Kidney (tissue), 14 donors: ENCODE results near the gene MDH2. TPM values are rescaled to one million over a fixed set of nuclear protein-coding genes. Genes with fewer than 3 reads are reported as not detected.

ENCODE experiments used
- DNase-seq, 5 donors: peaks; one replicate each; pipeline ENCODE4 v3.0.0-alpha.2; 2013 to 2020
- FAIRE-seq: peaks from 2 replicates; lab custom pipeline; 2012; peaks lifted over from hg19 to GRCh38; lab: Jason Lieb, UNC
- H3K27ac ChIP-seq, 2 donors: one replicate each; pipeline ENCODE4 v1.7.0; 2013; ENCODE audit warnings: low read depth in 2 of 2, low read length in 2 of 2, inconsistent platforms in 1 of 2
- H3K27me3 ChIP-seq: one replicate; pipeline ENCODE4 v1.7.1; 2013; ENCODE audit warnings: low read length, inconsistent platforms; ENCODE audit not compliant: control insufficient read depth, insufficient read depth
- H3K36me3 ChIP-seq, 3 donors: one replicate each; pipeline versions ENCODE4 v1.7.0 to v1.7.1; 2013; ENCODE audit warnings: low read length in 3 of 3, control low read depth in 1 of 3, inconsistent platforms in 1 of 3; ENCODE audit not compliant: insufficient read depth in 3 of 3, control insufficient read depth in 2 of 3
- H3K4me1 ChIP-seq, 3 donors: one replicate each; pipeline versions ENCODE4 v1.7.0 to v1.7.1; 2013; ENCODE audit warnings: low read length in 3 of 3, inconsistent platforms in 1 of 3, low read depth in 1 of 3; ENCODE audit not compliant: control insufficient read depth in 2 of 3, insufficient read depth in 2 of 3
- H3K4me3 ChIP-seq, 3 donors: one replicate each; pipeline versions ENCODE4 v1.7.0 to v1.8.1; 2013; ENCODE audit warnings: low read length in 3 of 3, control low read depth in 1 of 3, inconsistent platforms in 1 of 3
- H3K9ac ChIP-seq, 3 donors: one replicate each; pipeline versions ENCODE4 v1.7.0 to v1.7.1; 2013; ENCODE audit warnings: low read length in 3 of 3, control low read depth in 1 of 3, inconsistent platforms in 1 of 3
- H3K9me3 ChIP-seq, 3 donors: one replicate each; pipeline versions ENCODE4 v1.7.0 to v1.7.1; 2013; ENCODE audit warnings: low read length in 3 of 3, control low read depth in 1 of 3, inconsistent platforms in 1 of 3; ENCODE audit not compliant: control insufficient read depth in 2 of 3, insufficient read depth in 1 of 3
- intact Hi-C: fragments of 100-400 bp; cut with DNase I; formaldehyde crosslinking; loops from one replicate; pipeline ENCODE4 v1.11.1; 2022
- polyA plus RNA-seq: library from polyadenylated mRNA; stranded (reverse); fragments of 350-450 nt; fragmentation: Illumina TruSeq; extraction: RNeasy Lipid Tissue Mini Kit (QIAGEN cat#74804); gene quantifications from one replicate; pipeline ENCODE4 v1.2.3, GENCODE V29; 2014; ENCODE audit warnings: low read depth, low replicate concordance; ENCODE audit not compliant: insufficient read depth
- total RNA-seq: library from RNA; stranded (reverse); fragmentation: NEBNext Ultra II Directional; extraction: Animal tissue kit (Norgen Biotek cat#: 25700); gene quantifications from one replicate; pipeline ENCODE4 v1.2.1, GENCODE V29; 2021
- TF ChIP-seq, protein P1 (sequence below): IDR thresholded peaks from 3 replicates; pipeline ENCODE4 v1.5.1; 2012; ENCODE audit warnings: mild to moderate bottlenecking, moderate library complexity, borderline replicate concordance; ENCODE audit not compliant: insufficient read depth; ENCODE audit errors: extremely low read depth
- donor health status: control.
- donor health status: control.
- donor health status: control.
- donor health status: control.
- donor health status: control.
- donor health status: DM: yes; HTN: yes; CAD: no.
- donor health status: Normal renal cell carcinoma (clear cell type).

Gene MDH2
- total and polyA plus RNA-seq, 2 donors from 2014 or later, result 130 to 233 TPM

DNA sequence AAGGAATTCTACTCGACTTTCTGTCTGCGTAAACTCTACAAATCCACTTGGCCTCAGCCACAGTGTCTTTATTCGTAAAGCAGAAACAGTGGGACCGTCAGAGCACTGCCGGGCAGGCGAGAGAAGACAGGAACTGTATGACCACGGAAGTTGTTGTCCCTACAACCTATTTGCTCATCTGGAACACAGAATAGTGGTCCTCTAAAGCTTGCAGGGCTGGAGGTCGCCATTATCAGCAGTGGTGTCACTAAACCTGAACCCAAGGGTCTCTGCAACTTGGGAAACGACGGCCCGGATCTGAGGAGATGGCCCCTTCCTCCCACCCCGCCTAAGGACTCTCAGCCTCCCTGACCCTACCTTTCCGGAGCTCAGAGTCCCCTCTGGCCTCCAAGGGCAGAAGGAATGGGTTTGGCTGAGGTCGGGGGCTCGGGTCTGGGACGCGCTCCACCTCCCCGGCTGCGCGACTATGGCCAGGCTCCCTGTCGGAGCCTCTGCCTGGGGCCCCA, 548 bp upstream of the MDH2 start:
- peaks cover 0 to 6% (median 5%) of the 10 kb centered on the region in 3 donors for H3K4me1 ChIP-seq
- DNase-seq (no peak), FAIRE-seq (no peak)
- H3K9ac ChIP-seq, result peak overlapping the region; percentile 86 to 97 (median 92)
- H3K9me3 ChIP-seq, result no peaks in the 10 kb centered on the region
- peak overlapping the region; percentile 88 to 90 for H3K27ac ChIP-seq
- intact Hi-C loops, result no loop called here
- no peaks in the 10 kb centered on the region for H3K27me3 ChIP-seq
- peak overlapping the region; percentile 84 to 99 (median 89) for H3K4me3 ChIP-seq
- TF ChIP-seq, protein P1, sequence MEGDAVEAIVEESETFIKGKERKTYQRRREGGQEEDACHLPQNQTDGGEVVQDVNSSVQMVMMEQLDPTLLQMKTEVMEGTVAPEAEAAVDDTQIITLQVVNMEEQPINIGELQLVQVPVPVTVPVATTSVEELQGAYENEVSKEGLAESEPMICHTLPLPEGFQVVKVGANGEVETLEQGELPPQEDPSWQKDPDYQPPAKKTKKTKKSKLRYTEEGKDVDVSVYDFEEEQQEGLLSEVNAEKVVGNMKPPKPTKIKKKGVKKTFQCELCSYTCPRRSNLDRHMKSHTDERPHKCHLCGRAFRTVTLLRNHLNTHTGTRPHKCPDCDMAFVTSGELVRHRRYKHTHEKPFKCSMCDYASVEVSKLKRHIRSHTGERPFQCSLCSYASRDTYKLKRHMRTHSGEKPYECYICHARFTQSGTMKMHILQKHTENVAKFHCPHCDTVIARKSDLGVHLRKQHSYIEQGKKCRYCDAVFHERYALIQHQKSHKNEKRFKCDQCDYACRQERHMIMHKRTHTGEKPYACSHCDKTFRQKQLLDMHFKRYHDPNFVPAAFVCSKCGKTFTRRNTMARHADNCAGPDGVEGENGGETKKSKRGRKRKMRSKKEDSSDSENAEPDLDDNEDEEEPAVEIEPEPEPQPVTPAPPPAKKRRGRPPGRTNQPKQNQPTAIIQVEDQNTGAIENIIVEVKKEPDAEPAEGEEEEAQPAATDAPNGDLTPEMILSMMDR, result no peak
- no peaks in the 10 kb centered on the region for H3K36me3 ChIP-seq

DNA sequence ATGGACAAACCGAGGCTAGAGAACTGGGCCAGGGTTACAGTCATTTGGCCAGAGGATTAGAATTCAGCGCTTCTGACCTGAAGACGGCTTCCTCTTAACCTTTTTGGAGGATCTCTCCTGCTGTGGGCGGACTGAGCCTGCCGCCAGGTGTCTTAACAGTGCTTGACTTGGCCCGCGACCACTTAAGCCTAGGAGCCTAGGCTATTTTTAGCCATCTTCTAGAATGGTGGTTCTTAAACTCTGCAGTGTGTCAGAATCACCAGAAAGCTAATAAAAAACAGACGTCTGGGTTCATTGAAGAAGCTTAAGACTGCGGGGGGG, 722 bp downstream of the MDH2 start:
- Histone ChIP-seq H3K4me1 (peaks cover 0 to 6% (median 5%) of the 10 kb centered on the region in 3 donors), H3K9ac (peak overlapping the region; percentile 79 to 97 (median 92)), H3K9me3 (no peaks in the 10 kb centered on the region), H3K27me3 (no peaks in the 10 kb centered on the region), H3K36me3 (peaks cover 0 to 2% (median 0%) of the 10 kb centered on the region in 3 donors), H3K4me3 (peak overlapping the region; percentile 84 to 99 (median 89)), H3K27ac (peak overlapping the region; percentile 88 to 90)
- FAIRE-seq, result no peak
- intact Hi-C loops, result no loop called here
- TF ChIP-seq, protein P1, result no peak
- peak in 3 of 5 donors; percentile 23 to 54 (median 50) for DNase-seq

DNA sequence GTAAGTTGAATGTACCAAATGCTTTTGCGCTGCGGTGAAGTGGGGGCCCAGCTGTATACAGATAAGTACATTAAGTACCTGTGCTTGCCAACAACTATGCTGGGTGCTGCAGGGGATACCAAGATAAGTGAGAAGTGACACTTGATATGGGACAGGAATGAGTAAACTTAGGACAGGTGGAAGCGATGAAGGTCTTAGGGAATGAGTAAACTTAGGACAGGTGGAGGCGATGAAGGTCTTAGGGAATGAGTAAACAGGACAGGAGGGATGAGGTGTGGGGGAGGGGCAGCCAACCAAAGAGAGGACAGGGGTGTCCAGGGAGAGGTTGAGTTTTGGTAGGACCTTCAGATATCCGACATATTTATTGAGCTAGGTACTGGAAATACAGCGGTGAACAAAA, 1.4 kb downstream of the MDH2 start:
- Histone ChIP-seq H3K9ac (peak overlapping the region in 2 of 3 donors; percentile 22 to 97), H3K27ac (no peak overlapping the region), H3K9me3 (no peaks in the 10 kb centered on the region), H3K36me3 (peaks cover 0 to 4% (median 0%) of the 10 kb centered on the region in 3 donors), H3K4me1 (peaks cover 0 to 6% (median 5%) of the 10 kb centered on the region in 3 donors), H3K4me3 (peak overlapping the region in 2 of 3 donors; percentile 84 to 99), H3K27me3 (no peaks in the 10 kb centered on the region)
- DNase-seq (no peak), FAIRE-seq (no peak)
- TF ChIP-seq, protein P1, result no peak
- intact Hi-C loops, result no loop called here

DNA sequence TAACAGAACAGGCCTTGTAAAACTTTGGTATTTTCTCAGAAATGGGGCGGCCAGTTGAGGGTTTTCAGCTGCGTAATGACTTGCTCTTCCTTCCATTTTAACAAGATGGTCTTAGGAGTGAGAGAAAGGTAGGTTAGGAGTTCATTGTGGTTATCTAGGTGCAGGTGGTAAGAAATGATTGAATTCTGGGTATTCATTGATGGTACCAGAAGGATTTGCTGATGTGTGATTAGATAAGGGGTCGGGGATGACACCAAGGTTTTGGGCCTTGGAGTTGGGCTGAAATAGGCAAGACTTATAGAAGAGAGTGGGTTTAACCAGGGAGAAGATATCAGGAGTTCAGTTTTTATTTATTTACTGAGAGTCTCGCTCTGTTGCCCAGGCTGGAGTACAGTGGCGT, 2.6 kb downstream of the MDH2 start:
- peaks cover 0 to 11% (median 6%) of the 10 kb centered on the region in 3 donors for H3K36me3 ChIP-seq
- H3K27ac ChIP-seq, result no peak overlapping the region
- H3K9ac ChIP-seq, result no peak overlapping the region
- H3K4me1 ChIP-seq, result peaks cover 0 to 6% (median 5%) of the 10 kb centered on the region in 3 donors
- TF ChIP-seq, protein P1, result no peak
- intact Hi-C loops, result no loop called here
- FAIRE-seq (no peak), DNase-seq (no peak)
- no peaks in the 10 kb centered on the region for H3K9me3 ChIP-seq
- no peaks in the 10 kb centered on the region for H3K27me3 ChIP-seq
- no peak overlapping the region for H3K4me3 ChIP-seq
